Measurements from ENCODE around the gene MSI2. TPM values are rescaled to one million over a fixed set of nuclear protein-coding genes. Genes with fewer than 3 reads are reported as not detected.

The MSI2 gene
- total RNA-seq, 1 donor from 2014 or later, result 21.1 TPM

GRCh38 chr17:57697197-57697596 is 440.9 kb downstream of the MSI2 start:
- no peak for DNase-seq (ENCODE audit: low read depth)
- Histone ChIP-seq H3K27me3 (ENCODE audit: control insufficient read depth, insufficient read depth, low read length) (no peaks in the 10 kb centered on the region), H3K4me3 (ENCODE audit: low read depth, low read length) (no peak overlapping the region), H3K36me3 (ENCODE audit: control insufficient read depth, insufficient read depth, low read length) (no peaks in the 10 kb centered on the region)
- no peak for TF ChIP-seq CTCF (IDR thresholded peaks at IDR 0.05; ENCODE audit: insufficient read depth, low read length, severe bottlenecking)
- no peak for FAIRE-seq

- FAIRE-seq (peak; percentile 81), DNase-seq (ENCODE audit: low read depth) (peak; percentile 1)
- Histone ChIP-seq H3K27me3 (ENCODE audit: control insufficient read depth, insufficient read depth, low read length) (no peaks in the 10 kb centered on the region), H3K4me3 (ENCODE audit: low read depth, low read length) (no peak overlapping the region), H3K36me3 (ENCODE audit: control insufficient read depth, insufficient read depth, low read length) (no peaks in the 10 kb centered on the region)
- TF ChIP-seq CTCF (IDR thresholded peaks at IDR 0.05; ENCODE audit: insufficient read depth, low read length, severe bottlenecking), result no peak
Measured at GRCh38 chr17:57697891-57698711, 441.8 kb downstream of the MSI2 start.

GRCh38 chr17:57699751-57700219 is 443.5 kb downstream of the MSI2 start:
- Histone ChIP-seq H3K27me3 (ENCODE audit: control insufficient read depth, insufficient read depth, low read length) (no peaks in the 10 kb centered on the region), H3K4me3 (ENCODE audit: low read depth, low read length) (no peak overlapping the region), H3K36me3 (ENCODE audit: control insufficient read depth, insufficient read depth, low read length) (no peaks in the 10 kb centered on the region)
- FAIRE-seq (no peak), DNase-seq (ENCODE audit: low read depth) (no peak)
- TF ChIP-seq CTCF (IDR thresholded peaks at IDR 0.05; ENCODE audit: insufficient read depth, low read length, severe bottlenecking), result no peak

- TF ChIP-seq CTCF (IDR thresholded peaks at IDR 0.05; ENCODE audit: insufficient read depth, low read length, severe bottlenecking), result no peak
- H3K4me3 ChIP-seq (ENCODE audit: low read depth, low read length), result no peak overlapping the region
- DNase-seq (ENCODE audit: low read depth) (no peak), FAIRE-seq (no peak)
- no peaks in the 10 kb centered on the region for H3K36me3 ChIP-seq (ENCODE audit: control insufficient read depth, insufficient read depth, low read length)
- peaks cover 2% of the 10 kb centered on the region for H3K27me3 ChIP-seq (ENCODE audit: control insufficient read depth, insufficient read depth, low read length)
Measured at GRCh38 chr17:57701124-57701523, 444.8 kb downstream of the MSI2 start.

- Histone ChIP-seq H3K4me3 (ENCODE audit: low read depth, low read length) (no peak overlapping the region), H3K27me3 (ENCODE audit: control insufficient read depth, insufficient read depth, low read length) (peaks cover 5% of the 10 kb centered on the region), H3K36me3 (ENCODE audit: control insufficient read depth, insufficient read depth, low read length) (no peaks in the 10 kb centered on the region)
- TF ChIP-seq CTCF (IDR thresholded peaks at IDR 0.05; ENCODE audit: insufficient read depth, low read length, severe bottlenecking), result no peak
- FAIRE-seq (no peak), DNase-seq (ENCODE audit: low read depth) (no peak)
Measured at GRCh38 chr17:57703273-57703672, 446.9 kb downstream of the MSI2 start.

All from bronchial epithelial cell (primary cell).